Caco-2 (cell line): ENCODE data around the gene CDCA8. TPM values are rescaled to one million over a fixed set of nuclear protein-coding genes. Genes with fewer than 3 reads are reported as not detected.

Experiments used
- BruUV-seq: library from RNA; stranded (reverse); fragments of 400-500 nt; replicated peaks from 2 replicates; lab custom pipeline; 2021; lab: Mats Ljungman, UMichigan
- CTCF ChIA-PET: fragments of 300-600 bp; sonication (Branson Sonifier 250); formaldehyde crosslinking; loops from one replicate; lab custom pipeline; 2022; ENCODE audit warnings: antibody characterized with exemption; lab: Charles Lee
- POLR2A ChIA-PET: fragments of 300-600 bp; sonication (Branson Sonifier 250); formaldehyde crosslinking; loops from one replicate; lab custom pipeline; 2022; ENCODE audit warnings: antibody characterized with exemption; lab: Charles Lee
- DNase-seq, 2 experiments: peaks; one replicate each; pipeline versions ENCODE4 v3.0.0 to v3.0.0-alpha.2; 2020 to 2022
- H3K27me3 ChIP-seq: replicated peaks from 2 replicates; pipeline ENCODE4 v1.6.0; 2011; ENCODE audit warnings: low read length; ENCODE audit not compliant: control insufficient read depth, insufficient read depth
- H3K36me3 ChIP-seq: 2 replicates; pipeline ENCODE4 v1.5.1; 2011; ENCODE audit warnings: low read length; ENCODE audit not compliant: control insufficient read depth, insufficient read depth
- H3K4me1 ChIP-seq: fragments of 250-450 bp; sonication (Bioruptor Pico); 2 replicates; pipeline ENCODE4 v1.5.1; 2020; ENCODE audit warnings: mild to moderate bottlenecking
- H3K4me3 ChIP-seq: 2 replicates; pipeline ENCODE4 v1.5.1; 2011; ENCODE audit warnings: low read depth, mild to moderate bottlenecking, control low read depth, low read length
- H3K9me3 ChIP-seq: fragments of 250-450 bp; sonication (Bioruptor Pico); 2 replicates; pipeline ENCODE4 v1.5.1; 2020; ENCODE audit warnings: mild to moderate bottlenecking, moderate library complexity
- H3K27ac Mint-ChIP-seq: one replicate; pipeline ENCODE4 v1.8.0; 2022; ENCODE audit warnings: mixed read lengths; ENCODE audit not compliant: unreplicated experiment
- H3K27me3 Mint-ChIP-seq: one replicate; pipeline ENCODE4 v1.8.0; 2022; ENCODE audit warnings: mixed read lengths; ENCODE audit not compliant: insufficient read depth, unreplicated experiment
- H3K36me3 Mint-ChIP-seq: one replicate; pipeline ENCODE4 v1.8.0; 2022; ENCODE audit warnings: mild to moderate bottlenecking, mixed read lengths; ENCODE audit not compliant: insufficient read depth, unreplicated experiment
- H3K4me1 Mint-ChIP-seq: one replicate; pipeline ENCODE4 v1.8.0; 2022; ENCODE audit warnings: low read depth, mixed read lengths; ENCODE audit not compliant: unreplicated experiment
- H3K4me3 Mint-ChIP-seq: one replicate; pipeline ENCODE4 v1.8.0; 2022; ENCODE audit warnings: mild to moderate bottlenecking, moderate library complexity, mixed read lengths; ENCODE audit not compliant: unreplicated experiment
- H3K9me3 Mint-ChIP-seq: one replicate; pipeline ENCODE4 v1.8.0; 2022; ENCODE audit warnings: mixed read lengths; ENCODE audit not compliant: unreplicated experiment
- CTCF ChIP-seq, 2 experiments: fragments of 200-600 bp in 1 of 2; IDR thresholded peaks; 1 replicate in 1 of 2; 2 replicates in 1 of 2; pipeline versions ENCODE4 v1.5.1 to v1.8.0; 2011 to 2022; ENCODE audit warnings: antibody characterized with exemption in 1 of 2, control low read depth in 1 of 2, inconsistent platforms in 1 of 2, low read depth in 1 of 2, low read length in 1 of 2, mild to moderate bottlenecking in 1 of 2, moderate library complexity in 1 of 2; ENCODE audit not compliant: insufficient read depth in 1 of 2, severe bottlenecking in 1 of 2, unreplicated experiment in 1 of 2
- intact Hi-C: fragments of 100-400 bp; cut with micrococcal nuclease; formaldehyde crosslinking; loops from one replicate; pipeline ENCODE4 v1.10.0; 2022; ENCODE audit not compliant: unreplicated experiment
- total RNA-seq: library from RNA; stranded (reverse); gene quantifications from 2 replicates; pipeline ENCODE4 v1.2.3, GENCODE V29; 2022

Gene CDCA8
- total RNA-seq, 1 experiment from 2014 or later = 37.0 TPM

- DNase-seq = no peak
- Mint-ChIP-seq H3K36me3 (no peaks in the 10 kb centered on the region), H3K9me3 (no peaks in the 10 kb centered on the region), H3K27me3 (no peaks in the 10 kb centered on the region), H3K4me1 (no peaks in the 10 kb centered on the region), H3K27ac (no peak overlapping the region), H3K4me3 (no peak overlapping the region)
- no peaks in the 10 kb centered on the region for H3K36me3 ChIP-seq
- POLR2A ChIA-PET = no interaction called here
- H3K27me3 ChIP-seq = no peaks in the 10 kb centered on the region
- H3K4me1 ChIP-seq = no peaks in the 10 kb centered on the region
- no peaks in the 10 kb centered on the region for H3K9me3 ChIP-seq
- CTCF ChIA-PET = interaction anchor here (0.6 kb wide), 1 partner anchor 1029 kb away, joined by 3 read pairs; no protein-coding TSS in a partner anchor
- no TSS peak for BruUV-seq
- H3K4me3 ChIP-seq = no peak overlapping the region
- intact Hi-C loops = no loop called here
- TF ChIP-seq CTCF (IDR thresholded peaks at IDR 0.05; ENCODE audit: insufficient read depth in 1 of 2, low read depth in 1 of 2, low read length in 1 of 2, severe bottlenecking in 1 of 2, unreplicated experiment in 1 of 2) = no peak
Measured at GRCh38 chr1:37663426-37664000, 28.8 kb upstream of the CDCA8 start.

- no peak overlapping the region for H3K27ac Mint-ChIP-seq
- no peaks in the 10 kb centered on the region for H3K9me3 ChIP-seq
- ChIA-PET CTCF (no interaction called here), POLR2A (no interaction called here)
- TF ChIP-seq CTCF (IDR thresholded peaks at IDR 0.05; ENCODE audit: insufficient read depth in 1 of 2, low read depth in 1 of 2, low read length in 1 of 2, severe bottlenecking in 1 of 2, unreplicated experiment in 1 of 2) = no peak
- H3K36me3 ChIP-seq = no peaks in the 10 kb centered on the region
- H3K9me3 Mint-ChIP-seq = no peaks in the 10 kb centered on the region
- H3K4me1 ChIP-seq = no peaks in the 10 kb centered on the region
- no TSS peak for BruUV-seq
- no peak for DNase-seq
- H3K36me3 Mint-ChIP-seq = no peaks in the 10 kb centered on the region
- H3K4me3 ChIP-seq = no peak overlapping the region
- H3K27me3 Mint-ChIP-seq = peaks cover 2% of the 10 kb centered on the region
- H3K4me3 Mint-ChIP-seq = no peak overlapping the region
- no peaks in the 10 kb centered on the region for H3K4me1 Mint-ChIP-seq
- H3K27me3 ChIP-seq = no peaks in the 10 kb centered on the region
- intact Hi-C loops = no loop called here
Measured at GRCh38 chr1:37666241-37666867, 26.0 kb upstream of the CDCA8 start.

GRCh38 chr1:37667023-37667671 is 25.2 kb upstream of the CDCA8 start:
- TF ChIP-seq CTCF (IDR thresholded peaks at IDR 0.05; ENCODE audit: insufficient read depth in 1 of 2, low read depth in 1 of 2, low read length in 1 of 2, severe bottlenecking in 1 of 2, unreplicated experiment in 1 of 2) = no peak
- no peak overlapping the region for H3K4me3 Mint-ChIP-seq
- no TSS peak for BruUV-seq
- Histone ChIP-seq H3K27me3 (no peaks in the 10 kb centered on the region), H3K4me3 (no peak overlapping the region), H3K36me3 (no peaks in the 10 kb centered on the region), H3K4me1 (no peaks in the 10 kb centered on the region), H3K9me3 (no peaks in the 10 kb centered on the region)
- peaks cover 6% of the 10 kb centered on the region for H3K27me3 Mint-ChIP-seq
- POLR2A ChIA-PET = no interaction called here
- H3K36me3 Mint-ChIP-seq = no peaks in the 10 kb centered on the region
- H3K9me3 Mint-ChIP-seq = no peaks in the 10 kb centered on the region
- DNase-seq = no peak
- H3K27ac Mint-ChIP-seq = no peak overlapping the region
- H3K4me1 Mint-ChIP-seq = no peaks in the 10 kb centered on the region
- CTCF ChIA-PET = interaction anchor here (0.6 kb wide), 1 partner anchor 135 kb away, joined by 5 read pairs; no protein-coding TSS in a partner anchor
- intact Hi-C loops = no loop called here
